Stimulated activated CD8-positive, alpha-beta memory T cell treated with anti-CD3 and anti-CD28 coated beads, Interleukin-7, amount 100 ng/mL, for 24 hours (primary cell): ENCODE results near the gene PADI1.

Experiments
- DNase-seq: peaks from one replicate; pipeline ENCODE4 v3.0.0-alpha.2; 2020; ENCODE audit warnings: low read depth

PADI1 gene

GRCh38 chr1:17204546-17205440 is at the start of gene PADI1:
Gene PADI1, plus strand, starts transcription at chr1:17205128. Its CDS starts 90 bp downstream, at chr1:17205218.
- DNase-seq: no peak

DNA sequence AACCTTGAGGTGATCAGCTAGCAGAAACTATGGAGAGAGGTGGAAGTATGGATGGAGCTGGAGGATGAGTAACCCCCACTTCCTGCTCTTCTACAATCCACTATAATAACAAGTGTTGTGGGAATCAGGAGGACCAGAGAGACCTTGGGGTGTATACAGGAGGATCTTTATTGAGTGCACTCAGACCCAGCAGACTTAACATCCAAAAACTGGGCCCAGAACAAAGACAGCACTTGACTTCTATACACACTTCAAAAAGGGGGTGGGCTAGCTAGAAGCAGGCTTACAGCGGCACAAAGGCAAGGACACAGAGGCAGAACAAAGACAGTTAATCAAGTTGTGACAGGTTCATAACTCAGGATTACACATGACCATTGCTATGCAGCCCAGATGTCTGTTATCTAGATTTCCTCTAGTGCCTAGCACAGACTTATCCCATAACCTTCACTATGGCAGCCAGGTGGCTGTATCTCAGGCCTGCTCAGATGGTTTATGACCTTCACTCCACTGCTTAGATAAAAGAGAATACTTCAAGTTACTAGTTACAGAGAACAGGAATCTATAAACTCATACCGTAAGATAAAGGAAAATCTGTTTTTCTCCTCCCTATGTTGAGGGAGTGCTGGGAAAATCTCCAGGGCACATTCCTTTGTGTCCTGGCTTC is 49.5 kb upstream of the PADI1 start:
- no peak for DNase-seq

DNA sequence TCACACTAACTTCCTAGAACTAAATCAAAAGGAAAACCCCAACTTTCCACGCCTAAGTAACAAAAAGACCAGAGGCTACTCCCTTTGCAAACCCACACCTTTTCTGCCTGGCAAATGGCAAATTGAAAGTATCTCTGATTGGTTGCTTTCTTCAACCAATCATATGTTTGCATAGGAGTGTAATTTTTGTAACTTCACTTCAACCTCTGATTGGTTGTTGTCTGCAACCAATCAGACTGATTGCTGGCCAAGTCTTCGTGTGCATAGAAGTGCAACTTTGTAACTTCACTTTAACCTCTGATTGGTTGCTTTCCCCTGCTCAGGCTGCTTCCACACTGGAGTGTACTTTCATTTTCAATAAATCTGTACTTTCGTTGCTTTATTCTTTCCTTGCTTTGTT is 48.8 kb upstream of the PADI1 start:
- no peak for DNase-seq

GRCh38 chr1:17158961-17159360 is 46.0 kb upstream of the PADI1 start:
- DNase-seq: no peak

GRCh38 chr1:17161137-17161740 is 43.7 kb upstream of the PADI1 start:
- DNase-seq: no peak

DNA sequence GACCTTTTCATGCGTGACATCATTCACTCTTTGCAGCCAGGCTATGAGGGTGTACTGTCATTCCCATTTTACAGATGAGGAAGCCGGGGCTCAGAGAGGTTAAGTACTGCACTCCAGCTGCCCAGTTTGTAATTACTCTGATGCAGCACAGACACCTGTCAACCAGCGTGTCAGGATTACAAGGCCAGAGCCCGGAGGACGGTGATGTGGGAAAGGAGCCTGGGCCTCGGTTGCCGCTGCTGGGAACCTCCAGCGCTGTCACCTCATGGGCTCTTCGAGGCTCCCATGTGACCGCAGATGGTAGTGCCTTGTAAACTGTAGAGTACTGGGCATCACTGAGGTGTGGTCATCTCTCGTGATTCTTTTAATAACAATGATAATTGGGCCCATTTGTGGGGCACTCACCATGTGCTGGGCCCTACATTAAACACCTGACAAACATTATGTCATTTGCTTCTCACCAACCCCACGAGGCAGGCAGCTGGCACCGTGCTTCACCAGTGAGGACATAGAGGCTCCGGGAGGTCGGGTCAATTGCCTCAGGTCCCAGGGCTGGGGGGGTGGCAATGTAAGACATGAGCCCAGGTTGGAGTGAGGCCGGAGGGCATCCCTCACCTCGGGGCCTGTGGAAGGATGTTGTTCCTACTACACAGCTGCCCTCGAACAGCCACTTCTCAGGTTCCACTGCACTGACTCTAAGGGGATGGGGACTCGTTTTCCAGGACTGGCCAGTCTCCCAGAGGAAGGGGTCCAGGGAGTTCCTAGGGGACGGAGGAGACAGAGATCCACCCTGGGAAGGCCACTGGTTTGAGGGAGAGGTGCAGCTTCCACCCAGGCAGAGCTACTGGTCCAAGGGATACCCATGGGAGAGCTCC is 42.8 kb upstream of the PADI1 start:
- no peak for DNase-seq

DNA sequence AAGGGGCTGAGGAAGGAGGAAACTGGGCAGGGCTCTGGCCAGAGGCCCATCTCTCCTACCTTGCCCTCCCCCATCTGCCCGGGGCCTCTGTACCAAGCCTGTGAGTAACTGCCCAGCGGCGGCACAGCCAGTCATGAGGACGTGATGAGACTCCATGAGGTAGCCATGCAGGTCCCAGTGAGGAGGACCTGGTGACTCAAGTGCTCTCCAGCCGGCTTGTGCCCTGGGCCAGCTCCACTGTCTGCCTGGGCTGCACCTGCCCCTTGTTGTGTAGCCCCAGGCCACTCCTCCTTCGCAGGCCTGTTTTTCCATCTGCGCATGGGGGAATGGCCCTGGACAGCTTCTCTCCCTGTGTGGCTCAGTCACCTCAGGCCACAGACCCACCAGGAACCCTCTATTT is 42.0 kb upstream of the PADI1 start:
- no peak for DNase-seq

DNA sequence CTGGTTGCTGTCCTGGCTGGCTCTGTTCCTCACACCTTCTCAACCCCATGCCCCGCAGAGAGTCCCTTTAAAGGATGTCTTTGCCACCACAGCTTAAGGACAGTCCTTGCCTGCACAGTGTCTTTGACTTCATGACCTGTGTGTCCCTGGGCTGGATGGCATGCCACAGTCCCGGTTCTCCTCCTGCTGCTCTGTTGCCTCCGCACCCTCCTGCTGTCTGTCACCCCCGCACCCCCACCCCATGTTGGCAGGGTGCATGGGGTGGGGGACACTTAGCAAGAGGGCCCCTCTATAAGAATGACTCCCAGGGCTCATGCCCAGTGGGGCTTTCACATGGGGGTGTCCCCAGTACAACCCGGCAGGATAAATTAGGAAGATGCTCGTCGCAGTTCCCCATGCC is 41.6 kb upstream of the PADI1 start:
- no peak for DNase-seq

GRCh38 chr1:17163789-17164666 is 40.9 kb upstream of the PADI1 start:
- DNase-seq: no peak

- DNase-seq: no peak
Measured at GRCh38 chr1:17165823-17166222, 39.1 kb upstream of the PADI1 start.

DNA sequence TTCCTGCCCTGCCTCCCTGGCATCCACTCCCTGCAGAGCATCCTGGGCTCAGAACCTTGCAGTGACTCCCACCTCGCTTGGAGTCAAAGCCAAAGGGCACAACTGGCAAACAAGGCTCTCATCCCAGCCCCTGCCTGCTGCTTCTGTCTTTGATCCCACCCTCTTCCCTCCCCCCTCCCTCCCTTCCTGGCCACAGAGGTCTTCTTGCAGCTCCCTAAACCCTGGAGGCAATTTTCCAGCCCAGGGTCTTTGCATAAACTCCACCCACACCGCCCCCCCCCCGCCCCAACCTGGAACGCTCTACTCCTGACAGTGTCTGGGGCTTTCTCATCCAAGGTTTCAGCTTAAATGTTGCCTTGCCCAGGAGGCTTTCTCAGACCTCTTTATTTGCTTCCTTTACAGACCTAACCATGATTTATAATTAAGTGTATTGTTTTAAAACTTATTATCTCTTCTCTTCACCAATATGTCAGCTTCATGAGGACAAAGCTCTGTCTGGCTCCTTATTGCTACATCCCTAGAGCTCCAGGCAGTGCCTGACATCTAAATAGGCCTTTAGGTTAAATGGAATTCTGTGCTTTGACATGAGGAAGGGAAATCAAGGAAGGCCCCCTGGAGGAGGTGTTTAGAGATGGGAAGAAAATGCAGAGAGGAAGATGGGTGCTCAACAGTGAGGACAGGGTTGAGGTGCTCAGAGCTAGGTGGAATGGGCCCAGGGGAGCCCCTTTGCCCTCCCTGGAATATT is 37.7 kb upstream of the PADI1 start:
- DNase-seq: no peak

DNA sequence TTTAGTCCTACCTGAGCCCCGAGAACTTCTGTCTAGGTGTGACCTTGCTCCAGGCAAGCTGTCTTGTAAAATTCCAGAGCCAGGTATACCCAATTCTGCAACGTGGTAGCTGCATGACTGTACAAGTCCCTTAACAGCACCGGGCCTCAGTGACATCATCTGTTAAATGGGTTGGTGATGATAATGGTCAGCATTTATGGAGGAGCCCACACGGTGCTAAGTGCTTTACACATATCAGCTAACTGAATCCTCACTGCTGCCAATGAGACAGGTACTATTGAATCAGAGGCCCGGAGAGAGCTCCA is 37.2 kb upstream of the PADI1 start:
- DNase-seq: no peak

DNA sequence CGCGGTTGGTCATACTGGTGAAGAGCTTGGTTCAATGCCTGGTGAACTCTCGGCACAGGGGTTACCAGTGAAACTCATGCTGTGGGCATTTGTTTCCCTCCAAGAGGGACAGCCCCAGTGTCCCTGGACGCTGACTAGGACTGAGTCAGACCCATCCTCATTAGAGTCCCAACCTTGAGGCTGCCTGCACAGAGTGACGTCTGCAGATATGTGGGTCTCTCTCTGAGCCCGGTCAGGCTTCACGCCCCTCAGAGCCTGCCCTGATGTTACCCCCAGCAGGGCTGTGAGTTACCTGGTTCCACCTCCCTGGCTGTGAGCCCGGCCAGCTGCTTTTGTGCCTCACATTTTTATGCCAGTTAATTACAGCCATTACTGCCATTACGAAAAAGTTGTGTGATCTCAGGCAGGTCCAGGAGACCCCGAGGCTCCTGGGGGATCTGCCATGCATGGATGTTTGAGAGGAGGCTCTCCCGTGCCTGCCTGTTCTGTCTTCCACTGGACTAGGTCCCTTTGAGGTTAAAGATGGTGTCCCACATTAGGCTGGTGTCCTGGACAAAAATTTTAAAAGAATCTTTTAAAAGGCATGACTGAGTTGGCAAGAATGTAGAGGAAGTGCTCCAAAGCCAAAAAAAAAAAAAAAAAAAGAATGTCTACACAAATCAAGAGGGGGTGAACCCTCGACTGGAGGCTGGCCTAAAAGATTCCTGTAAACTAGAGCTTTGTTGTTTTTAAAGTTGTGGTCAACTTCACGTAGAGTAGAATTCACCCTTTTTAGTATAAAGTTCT is 36.6 kb upstream of the PADI1 start:
- no peak for DNase-seq

DNA sequence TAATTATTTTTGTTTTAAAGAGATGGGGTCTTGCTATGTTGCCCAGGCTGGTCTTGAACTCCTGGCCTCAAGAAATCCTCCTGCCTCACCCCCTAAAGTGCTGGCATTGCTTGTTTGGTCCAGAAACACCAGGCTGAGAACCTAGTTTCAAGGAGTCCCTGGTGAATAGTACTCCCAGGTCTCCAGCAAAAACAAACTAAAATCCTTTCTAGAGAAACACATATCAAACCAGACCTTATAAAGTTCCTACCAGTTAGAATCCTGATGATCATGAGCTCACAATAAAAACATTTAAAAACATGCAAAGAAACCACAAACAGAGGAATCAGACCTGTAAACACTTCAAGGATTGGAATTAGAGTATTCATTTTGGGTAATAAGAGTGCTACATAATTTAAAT is 34.4 kb upstream of the PADI1 start:
- no peak for DNase-seq

GRCh38 chr1:17173217-17173616 is 31.7 kb upstream of the PADI1 start:
- DNase-seq: no peak

DNA sequence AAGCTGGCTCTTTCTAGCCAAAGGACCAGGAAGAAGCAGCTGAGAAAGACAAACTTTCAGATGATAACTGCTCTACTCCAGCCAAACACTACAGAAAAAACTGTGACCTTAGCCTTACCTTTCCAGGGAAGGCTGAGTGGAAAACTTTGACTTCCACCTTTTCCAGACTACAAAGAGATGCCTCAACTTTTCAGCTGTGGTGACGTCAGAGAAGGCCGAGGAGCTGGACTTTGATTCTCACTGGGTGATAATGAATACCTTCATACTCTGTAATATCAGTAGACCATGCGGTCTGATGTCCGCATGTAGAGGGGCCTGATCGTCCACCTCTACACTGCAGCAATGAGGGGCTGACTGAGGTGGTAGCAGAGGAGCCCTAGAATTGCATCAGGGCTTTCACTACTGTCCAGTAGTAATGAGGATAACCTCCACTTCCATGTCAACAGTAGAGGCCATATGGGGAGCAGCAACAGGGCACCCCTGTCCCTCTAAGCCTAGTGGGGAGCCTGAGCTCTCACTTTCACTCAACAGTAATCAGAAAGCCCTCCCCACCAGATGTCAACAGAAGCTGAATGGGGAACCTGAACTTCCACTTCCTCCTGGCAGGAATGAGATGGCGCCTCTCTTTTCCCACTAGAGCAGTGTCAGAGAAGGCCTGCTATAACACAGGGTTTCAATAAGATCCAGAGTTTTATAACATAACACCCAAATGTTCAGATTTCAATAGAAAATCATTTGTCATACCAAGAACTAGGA is 28.4 kb upstream of the PADI1 start:
- DNase-seq: no peak

- no peak for DNase-seq
Measured at GRCh38 chr1:17177651-17178050, 27.3 kb upstream of the PADI1 start.

DNA sequence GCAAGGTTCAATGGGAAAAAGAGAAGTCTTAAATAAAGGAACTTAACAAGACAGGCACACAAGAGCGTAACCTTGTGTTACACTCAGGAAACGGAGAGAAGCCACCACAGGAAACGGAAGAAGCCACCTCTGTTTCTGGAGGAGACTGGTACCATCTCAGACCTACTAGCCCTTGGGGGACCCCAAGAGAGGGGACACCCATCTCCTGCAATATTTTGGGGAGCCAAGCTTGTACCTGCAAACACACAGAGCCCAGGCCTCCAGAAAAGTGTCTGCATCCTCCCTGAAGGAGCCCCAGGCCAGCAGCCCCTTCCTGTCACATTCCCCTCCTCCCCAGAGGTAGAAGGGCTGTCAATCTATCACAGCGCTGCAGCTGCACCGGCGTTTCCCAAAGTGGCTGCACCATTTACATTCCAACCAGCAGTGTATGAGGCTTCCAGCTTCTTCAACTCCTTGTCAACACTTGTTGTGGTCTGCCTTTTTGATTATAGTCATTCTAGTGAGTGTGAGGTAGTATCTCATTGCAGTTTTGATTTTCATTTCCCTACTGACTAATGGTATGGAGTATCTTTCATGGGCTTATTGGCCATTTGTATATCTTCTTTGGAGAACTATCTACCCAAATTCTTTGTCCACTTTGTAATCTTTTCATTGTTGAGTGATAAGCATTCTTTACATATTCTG is 23.0 kb upstream of the PADI1 start:
- DNase-seq: no peak
